H1 (cell line): ENCODE measurements around the gene PRKCZ. TPM values are rescaled to one million over a fixed set of nuclear protein-coding genes. Genes with fewer than 3 reads are reported as not detected.

ENCODE experiments used
- CTCF ChIA-PET: fragments of 300-600 bp; sonication (Branson Sonifier 250); formaldehyde crosslinking; loops from one replicate; lab custom pipeline; 2021; ENCODE audit not compliant: partially characterized antibody; lab: Charles Lee
- POLR2A ChIA-PET: fragments of 300-600 bp; sonication (Branson Sonifier 250); formaldehyde crosslinking; loops from one replicate; lab custom pipeline; 2021; ENCODE audit warnings: inconsistent platforms; ENCODE audit not compliant: partially characterized antibody; lab: Charles Lee
- DNase-seq, 2 experiments: peaks; one replicate each; pipeline versions ENCODE4 v3.0.0 to v3.0.0-alpha.2; 2010 to 2022; ENCODE audit warnings: low spot score in 2 of 2, low read depth in 1 of 2, mixed read lengths in 1 of 2
- FAIRE-seq: peaks from 2 replicates; lab custom pipeline; 2011; peaks lifted over from hg19 to GRCh38; lab: Jason Lieb, UNC
- H2AFZ ChIP-seq: 2 replicates; pipeline ENCODE4 v1.8.1; 2012; ENCODE audit warnings: low read length, inconsistent platforms
- H2AK5ac ChIP-seq: 2 replicates; pipeline ENCODE4 v1.6.1; 2013; ENCODE audit warnings: low read depth, low read length
- H2BK120ac ChIP-seq: replicated peaks from 2 replicates; pipeline ENCODE3; 2013; ENCODE audit warnings: low read depth, low read length, inconsistent platforms
- H2BK12ac ChIP-seq: 2 replicates; pipeline ENCODE4 v1.6.1; 2013; ENCODE audit warnings: low read depth, low read length
- H2BK15ac ChIP-seq: 2 replicates; pipeline ENCODE4 v1.6.1; 2013; ENCODE audit warnings: low read length
- H2BK20ac ChIP-seq: 2 replicates; pipeline ENCODE4 v1.6.1; 2013; ENCODE audit warnings: low read length
- H2BK5ac ChIP-seq: 2 replicates; pipeline ENCODE4 v1.6.1; 2013; ENCODE audit warnings: low read depth, low read length
- H3K14ac ChIP-seq: 2 replicates; pipeline ENCODE4 v1.6.1; 2013; ENCODE audit warnings: inconsistent platforms; ENCODE audit not compliant: insufficient read length
- H3K18ac ChIP-seq: 2 replicates; pipeline ENCODE4 v1.6.1; 2013; ENCODE audit warnings: low read length; ENCODE audit errors: extremely low read depth
- H3K23ac ChIP-seq: 2 replicates; pipeline ENCODE4 v1.6.1; 2013; ENCODE audit warnings: inconsistent platforms; ENCODE audit not compliant: insufficient read length
- H3K23me2 ChIP-seq: 2 replicates; pipeline ENCODE4 v1.6.1; 2013; ENCODE audit warnings: low read depth, low read length
- H3K27ac ChIP-seq: 2 replicates; pipeline ENCODE4 v1.6.1; 2011; ENCODE audit warnings: low read depth, low read length, inconsistent platforms
- H3K27me3 ChIP-seq, 4 experiments: replicated peaks in 1 of 4; 1 replicate in 1 of 4; 2 replicates in 3 of 4; pipeline versions ENCODE4 v1.6.1 to v1.8.1; 2011 to 2013; ENCODE audit warnings: low read length in 3 of 4, mild to moderate bottlenecking in 3 of 4, inconsistent platforms in 2 of 4, mixed read lengths in 2 of 4, moderate library complexity in 1 of 4; ENCODE audit not compliant: control insufficient read depth in 3 of 4, insufficient read depth in 3 of 4; ENCODE audit errors: extremely low read depth in 1 of 4
- H3K36me3 ChIP-seq, 4 experiments: 2 replicates each; pipeline versions ENCODE4 v1.6.1 to v1.8.1; 2011 to 2013; ENCODE audit warnings: mild to moderate bottlenecking in 4 of 4, low read length in 3 of 4, moderate library complexity in 2 of 4, control low read depth in 1 of 4, inconsistent platforms in 1 of 4; ENCODE audit not compliant: insufficient read depth in 4 of 4, control insufficient read depth in 2 of 4
- H3K4ac ChIP-seq: replicated peaks from 2 replicates; pipeline ENCODE3; 2013; ENCODE audit warnings: low read length, low read depth, mixed read lengths, inconsistent platforms; ENCODE audit not compliant: insufficient read length
- H3K4me1 ChIP-seq, 4 experiments: replicated peaks in 1 of 4; 1 replicate in 1 of 4; 2 replicates in 3 of 4; pipeline versions ENCODE4 v1.6.1 to v1.8.1; 2011 to 2013; ENCODE audit warnings: low read length in 3 of 4, inconsistent platforms in 2 of 4, mixed read lengths in 1 of 4; ENCODE audit not compliant: insufficient read depth in 4 of 4, control insufficient read depth in 3 of 4
- H3K4me2 ChIP-seq, 2 experiments: 2 replicates each; pipeline versions ENCODE4 v1.6.1 to v1.8.1; 2011 to 2013; ENCODE audit warnings: low read depth in 2 of 2, low read length in 2 of 2, control low read depth in 1 of 2, inconsistent platforms in 1 of 2, mild to moderate bottlenecking in 1 of 2; ENCODE audit not compliant: insufficient read depth in 1 of 2
- H3K4me3 ChIP-seq, 4 experiments: fragments of 200-600, 300-600 bp in 1 of 4; sonication (generic), shearing (Covaris generic), sonication (Bioruptor Twin) in 1 of 4; 2 replicates each; pipeline versions ENCODE4 v1.5.1 to v1.8.1; 2011 to 2016; ENCODE audit warnings: low read length in 4 of 4, low read depth in 3 of 4, control low read depth in 2 of 4, inconsistent platforms in 2 of 4, mild to moderate bottlenecking in 2 of 4, mixed read lengths in 1 of 4, moderate library complexity in 1 of 4; ENCODE audit not compliant: insufficient read depth in 2 of 4; ENCODE audit errors: extremely low read depth in 1 of 4
- H3K56ac ChIP-seq: replicated peaks from 2 replicates; pipeline ENCODE3; 2013; ENCODE audit warnings: low read depth, mild to moderate bottlenecking, mixed read lengths, low read length, inconsistent platforms; ENCODE audit not compliant: insufficient read length
- H3K79me1 ChIP-seq: 2 replicates; pipeline ENCODE4 v1.6.1; 2013; ENCODE audit warnings: low read depth, low read length, control low read depth
- H3K79me2 ChIP-seq, 2 experiments: 2 replicates each; pipeline versions ENCODE4 v1.6.1 to v1.8.1; 2012 to 2013; ENCODE audit warnings: low read length in 2 of 2, mild to moderate bottlenecking in 2 of 2, inconsistent platforms in 1 of 2; ENCODE audit not compliant: insufficient read depth in 2 of 2, control insufficient read depth in 1 of 2
- H3K9ac ChIP-seq, 4 experiments: replicated peaks in 1 of 4; 1 replicate in 1 of 4; 2 replicates in 3 of 4; pipeline versions ENCODE4 v1.6.1 to v1.8.1; 2011 to 2013; ENCODE audit warnings: low read depth in 3 of 4, low read length in 3 of 4, control low read depth in 2 of 4, mild to moderate bottlenecking in 2 of 4, moderate library complexity in 2 of 4, inconsistent platforms in 1 of 4; ENCODE audit errors: extremely low read depth in 1 of 4
- H3K9me3 ChIP-seq, 2 experiments: 2 replicates each; pipeline versions ENCODE4 v1.6.1 to v1.8.1; 2012 to 2013; ENCODE audit warnings: mild to moderate bottlenecking in 2 of 2, moderate library complexity in 2 of 2, control low read depth in 1 of 2, inconsistent platforms in 1 of 2, low read depth in 1 of 2, low read length in 1 of 2, mixed read lengths in 1 of 2; ENCODE audit not compliant: insufficient read depth in 2 of 2
- H4K20me1 ChIP-seq, 2 experiments: replicated peaks in 1 of 2; 2 replicates each; pipeline versions ENCODE3 to v1.8.1; 2011 to 2013; ENCODE audit warnings: inconsistent platforms in 2 of 2, low read length in 2 of 2, mild to moderate bottlenecking in 1 of 2; ENCODE audit not compliant: insufficient read depth in 2 of 2, control insufficient read depth in 1 of 2
- H4K5ac ChIP-seq: 2 replicates; pipeline ENCODE4 v1.6.1; 2013; ENCODE audit warnings: low read length, low read depth, mixed read lengths, inconsistent platforms; ENCODE audit not compliant: insufficient read length
- H4K8ac ChIP-seq: 2 replicates; pipeline ENCODE4 v1.8.0; 2013; ENCODE audit warnings: mild to moderate bottlenecking, moderate library complexity, low read length, inconsistent platforms; ENCODE audit not compliant: insufficient read depth; ENCODE audit errors: extremely low read depth
- H4K91ac ChIP-seq: replicated peaks from 2 replicates; pipeline ENCODE3; 2013; ENCODE audit warnings: low read length, mixed read lengths, inconsistent platforms; ENCODE audit not compliant: insufficient read length
- CTBP2 ChIP-seq: IDR thresholded peaks from 2 replicates; pipeline ENCODE4 v1.7.0; 2011; ENCODE audit warnings: borderline replicate concordance, mild to moderate bottlenecking, moderate library complexity, mixed read lengths, low read length; ENCODE audit not compliant: insufficient read depth, insufficient read length
- EZH2 ChIP-seq: fragments of 200-600 bp; sonication (generic); IDR thresholded peaks from 2 replicates; pipeline ENCODE4 v1.7.1; 2012; ENCODE audit warnings: low read depth, mild to moderate bottlenecking, moderate library complexity, low read length, inconsistent platforms; ENCODE audit not compliant: severe bottlenecking
- HDAC6 ChIP-seq: IDR thresholded peaks from one replicate; pipeline ENCODE4 v1.7.1; 2012; ENCODE audit warnings: low read depth, mild to moderate bottlenecking, inconsistent platforms, low read length, moderate library complexity
- KDM1A ChIP-seq: fragments of 200-600, 300-600 bp; sonication (generic); IDR thresholded peaks from 2 replicates; pipeline ENCODE4 v1.7.1; 2016; ENCODE audit warnings: mild to moderate bottlenecking, low read length, borderline replicate concordance
- POLR2A ChIP-seq, 2 experiments: IDR thresholded peaks; 1 replicate in 1 of 2; 2 replicates in 1 of 2; pipeline ENCODE4 v1.6.1; 2011; ENCODE audit warnings: low read depth in 2 of 2, low read length in 2 of 2, mild to moderate bottlenecking in 2 of 2; ENCODE audit errors: control extremely low read depth in 1 of 2
- POU5F1 ChIP-seq: IDR thresholded peaks from 2 replicates; pipeline ENCODE4 v1.6.1; 2011; ENCODE audit warnings: low read depth, mild to moderate bottlenecking, low read length, moderate library complexity
- RNF2 ChIP-seq: fragments of 200-900, 300-1000 bp; sonication (generic); IDR thresholded peaks from 2 replicates; pipeline ENCODE4 v1.7.1; 2016; ENCODE audit warnings: borderline replicate concordance, low read depth, mild to moderate bottlenecking, antibody characterized with exemption, low read length; ENCODE audit not compliant: poor library complexity, severe bottlenecking; ENCODE audit errors: missing control alignments
- SRF ChIP-seq: IDR thresholded peaks from 2 replicates; pipeline ENCODE4 v1.6.1; 2011; ENCODE audit warnings: mild to moderate bottlenecking, low read depth, low read length, moderate library complexity
- TCF12 ChIP-seq: IDR thresholded peaks from 2 replicates; pipeline ENCODE4 v1.6.1; 2011; ENCODE audit warnings: low read depth, mild to moderate bottlenecking, low read length
- WGBS, 2 experiments: shearing (Covaris generic) in 1 of 2; methylation state at CpG; one replicate each; pipeline versions ENCODE4 v1.1.6 to v1.1.7; 2013 to 2015; ENCODE audit warnings: low lambda C conversion rate in 2 of 2, mixed read lengths in 2 of 2, inconsistent platforms in 1 of 2, low coverage in 1 of 2, missing lambda C conversion rate in 1 of 2; ENCODE audit not compliant: insufficient replicate concordance in 2 of 2, insufficient coverage in 1 of 2, insufficient read length in 1 of 2; ENCODE audit errors: extremely low coverage in 1 of 2, missing lambda C conversion rate in 1 of 2; 5-methylcytosine and 5-hydroxymethylcytosine counted together
- polyA plus RNA-seq, 7 experiments: library from polyadenylated mRNA; depleted of rRNA in 3 of 7; stranded (reverse) in 5 of 7; unstranded in 2 of 7; fragments of >200 nt in 5 of 7; fragments of 200-250 nt in 2 of 7; gene quantifications; 1 replicate in 5 of 7; 2 replicates in 1 of 7; 4 replicates in 1 of 7; pipeline versions ENCODE4 v1.2.1 to v1.2.3, GENCODE V29; 2011 to 2013; ENCODE audit warnings: missing spikeins in 2 of 7, mixed read lengths in 2 of 7
- total RNA-seq: library from RNA; stranded (reverse); fragmentation: NEBNext Ultra II Directional; extraction: Animal tissue kit (Norgen Biotek cat#: 25700); gene quantifications from 2 replicates; pipeline ENCODE4 v1.2.1, GENCODE V29; 2021
- TF ChIP-seq, protein P1 (sequence below): IDR thresholded peaks from 2 replicates; pipeline ENCODE4 v1.6.1; 2012; ENCODE audit warnings: low read length, inconsistent platforms

PRKCZ gene
- total and polyA plus RNA-seq, 2 of the 8 experiments (the other 6 are each of a cell fraction or from before 2014, with no cell fraction given) = 37.4 to 45.1 TPM

DNA sequence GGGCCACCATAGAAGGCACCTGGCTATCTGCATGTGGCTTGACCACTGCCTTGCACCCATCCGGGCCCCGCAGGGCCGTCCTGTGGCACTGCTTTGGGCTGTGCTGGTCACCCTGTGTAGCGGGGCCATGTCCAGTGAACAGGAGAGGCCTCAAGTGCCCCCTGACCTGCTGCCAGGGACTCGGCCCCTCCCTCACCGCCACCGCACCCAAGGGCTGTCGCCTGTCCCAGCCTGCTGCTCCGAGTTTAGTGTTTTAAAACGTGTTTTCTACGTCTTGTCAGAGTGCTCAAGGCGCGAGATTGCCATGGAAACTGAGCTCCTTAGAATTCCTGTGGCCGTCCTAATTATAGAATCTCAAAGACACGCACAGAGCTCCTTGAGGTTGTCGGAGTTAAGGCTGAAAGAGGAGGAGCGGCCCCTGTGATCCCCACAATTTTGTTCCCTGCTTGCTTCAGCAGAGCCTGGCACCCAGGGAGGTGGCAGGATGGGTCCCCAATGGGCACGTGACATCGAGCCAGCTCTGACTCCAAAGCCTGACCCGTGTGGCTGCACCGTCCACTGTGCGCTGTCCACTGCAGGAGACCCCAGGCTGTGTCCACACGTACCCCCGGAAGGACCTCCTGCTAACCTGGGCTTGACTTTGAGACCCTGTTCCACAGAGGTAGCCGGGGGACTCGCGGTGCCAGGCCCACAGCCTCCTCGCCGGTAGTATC, 78.1 kb downstream of the PRKCZ start:
- FAIRE-seq (no peak), DNase-seq (no peak)
- ChIA-PET CTCF (interaction anchor here (1.1 to 6.3 kb wide), 6 partner anchors 11 to 37 kb away, joined by 3 to 51 read pairs (median 4); no protein-coding TSS in a partner anchor), POLR2A (interaction anchor here (2.4 kb wide), 1 partner anchor 12 kb away, joined by 7 read pairs; no protein-coding TSS in a partner anchor)
- Histone ChIP-seq H3K23me2 (no peaks in the 10 kb centered on the region; the same call in 1 of the 2 replicates), H3K4me2 (no peak overlapping the region), H3K79me1 (peaks cover 7% of the 10 kb centered on the region), H3K4me1 (peaks cover 0 to 22% (median 12%) of the 10 kb centered on the region in 4 experiments; a peak in 6 of 7 replicates), H3K27me3 (no peaks in the 10 kb centered on the region), H3K14ac (no peak overlapping the region), H2BK12ac (0 out of 2 replicates have a peak overlapping the region, but pooled peaks have one; percentile 68), H3K18ac (no peak overlapping the region), H3K23ac (peak overlapping the region; percentile 15), H3K4me3 (no peak overlapping the region), H3K9ac (no peak overlapping the region), H2AK5ac (no peak overlapping the region), H2BK20ac (no peak overlapping the region), H4K91ac (no peak overlapping the region), H4K20me1 (peaks cover 2 to 6% of the 10 kb centered on the region in 2 experiments), H3K36me3 (no peaks in the 10 kb centered on the region), H3K56ac (no peak overlapping the region), H2AFZ (no peak overlapping the region), H2BK15ac (no peak overlapping the region), H3K4ac (no peak overlapping the region), H3K9me3 (no peaks in the 10 kb centered on the region), H4K8ac (peak overlapping the region; percentile 89; the same call in 1 of the 2 replicates), H3K79me2 (no peaks in the 10 kb centered on the region; a peak in 1 of 4 replicates), H2BK120ac (no peak overlapping the region), H4K5ac (no peak overlapping the region), H3K27ac (no peak overlapping the region), H2BK5ac (no peak overlapping the region)
- 95% methylated on average over 29 of the region's 29 CpGs; no CpG with 5 or more reads in 1 of the 2 experiments for WGBS, 2 experiments
- TF ChIP-seq POLR2A (IDR thresholded peaks at IDR 0.05; ENCODE audit: control extremely low read depth in 1 of 2, low read depth in 2 of 2, low read length in 2 of 2) (no peak), HDAC6 (no peak), POU5F1 (no peak), TCF12 (no peak), EZH2 (no peak), RNF2 (no peak), CTBP2 (no peak), KDM1A (no peak), SRF (no peak)
- TF ChIP-seq, protein P1, sequence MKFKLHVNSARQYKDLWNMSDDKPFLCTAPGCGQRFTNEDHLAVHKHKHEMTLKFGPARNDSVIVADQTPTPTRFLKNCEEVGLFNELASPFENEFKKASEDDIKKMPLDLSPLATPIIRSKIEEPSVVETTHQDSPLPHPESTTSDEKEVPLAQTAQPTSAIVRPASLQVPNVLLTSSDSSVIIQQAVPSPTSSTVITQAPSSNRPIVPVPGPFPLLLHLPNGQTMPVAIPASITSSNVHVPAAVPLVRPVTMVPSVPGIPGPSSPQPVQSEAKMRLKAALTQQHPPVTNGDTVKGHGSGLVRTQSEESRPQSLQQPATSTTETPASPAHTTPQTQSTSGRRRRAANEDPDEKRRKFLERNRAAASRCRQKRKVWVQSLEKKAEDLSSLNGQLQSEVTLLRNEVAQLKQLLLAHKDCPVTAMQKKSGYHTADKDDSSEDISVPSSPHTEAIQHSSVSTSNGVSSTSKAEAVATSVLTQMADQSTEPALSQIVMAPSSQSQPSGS = no peak
